HG02938 (cell line): ENCODE results near the gene KIF19.
"Not testable (repeated sequence)": the region's sequence is repeated elsewhere in the genome, so short reads cannot be mapped to it uniquely, and the experiment has no call there.

Experiments
- ATAC-seq: cut with Tn5 transposase; IDR thresholded peaks from one replicate; pipeline ENCODE4 v1.9.1; 2021; ENCODE audit warnings: mild to moderate bottlenecking, moderate library complexity; ENCODE audit not compliant: unreplicated experiment

KIF19 gene

DNA sequence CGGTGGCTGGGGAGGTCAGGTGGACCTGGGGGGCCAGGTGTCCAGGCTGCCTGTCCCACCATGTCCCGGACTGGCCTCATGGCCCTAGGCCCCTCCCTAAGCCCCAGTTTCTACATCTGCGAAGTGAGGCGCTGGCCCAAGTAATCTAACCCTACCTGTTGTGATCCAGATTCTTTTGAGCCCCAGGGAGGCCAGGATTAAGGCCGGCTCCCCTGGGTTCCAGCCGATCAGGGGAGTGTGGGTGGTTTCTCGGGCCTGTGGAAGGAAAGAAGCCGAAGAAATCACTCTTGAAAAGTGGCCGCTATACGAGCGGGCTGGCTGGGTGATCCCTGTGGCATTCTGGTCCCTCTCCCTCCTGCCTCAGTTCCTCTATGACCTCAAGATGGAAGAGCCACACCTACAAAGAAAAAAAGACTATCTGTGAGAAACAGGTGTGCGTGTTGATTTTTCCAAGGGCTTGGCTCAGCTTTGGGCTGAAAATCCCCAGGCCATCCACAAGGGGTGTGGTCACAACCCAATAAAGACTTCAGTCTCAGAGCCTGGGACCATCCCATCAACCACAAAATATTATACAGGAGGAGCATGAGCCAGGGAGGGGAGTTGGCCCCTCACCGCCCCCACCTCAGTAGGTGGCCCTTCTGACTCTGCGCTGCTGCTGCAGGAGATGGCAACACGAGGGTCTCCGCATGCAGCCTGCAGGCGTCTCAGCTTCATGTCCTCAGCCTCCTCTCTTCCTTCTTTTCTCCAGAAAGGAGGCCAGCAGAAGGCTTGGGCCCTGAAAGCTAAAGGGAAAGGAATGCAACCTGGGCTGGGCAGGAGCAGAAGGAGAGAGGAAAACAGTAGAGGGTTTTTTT lies 61.6 kb downstream of the KIF19 start:
- no peak for ATAC-seq

DNA sequence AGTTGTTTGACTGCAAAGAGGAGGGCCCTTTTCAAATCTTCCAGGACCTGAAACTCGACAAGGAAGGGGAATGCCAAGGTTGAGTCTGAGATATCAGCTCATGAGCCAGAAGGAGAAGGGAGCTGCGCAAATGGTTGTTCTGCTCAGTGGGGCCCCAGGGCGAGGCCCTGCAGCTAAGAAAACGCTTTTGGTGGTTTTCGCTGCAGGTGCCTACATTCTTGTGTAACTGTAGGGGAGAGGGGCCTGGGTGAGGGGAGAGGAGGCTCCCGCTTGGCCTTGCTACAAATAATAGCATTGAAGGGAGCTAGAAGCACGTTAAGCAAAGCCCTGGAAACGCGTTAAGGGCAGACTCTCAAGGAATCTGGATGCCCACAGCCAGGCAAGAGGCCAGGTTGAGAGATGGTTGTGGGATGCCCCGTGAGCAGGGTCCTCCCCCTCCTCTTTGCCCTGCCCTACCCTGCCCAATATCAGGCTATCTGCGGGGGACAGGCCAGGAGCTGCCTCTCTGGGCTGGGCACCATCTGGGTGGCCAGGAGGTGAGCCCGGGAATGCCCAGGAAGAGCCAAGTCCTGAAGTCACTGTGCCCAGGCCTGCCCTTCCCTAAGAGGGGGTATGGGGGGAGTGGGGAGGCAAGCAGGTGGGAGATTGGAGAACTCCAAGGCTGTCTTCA lies 63.2 kb downstream of the KIF19 start:
- ATAC-seq, result no peak

DNA sequence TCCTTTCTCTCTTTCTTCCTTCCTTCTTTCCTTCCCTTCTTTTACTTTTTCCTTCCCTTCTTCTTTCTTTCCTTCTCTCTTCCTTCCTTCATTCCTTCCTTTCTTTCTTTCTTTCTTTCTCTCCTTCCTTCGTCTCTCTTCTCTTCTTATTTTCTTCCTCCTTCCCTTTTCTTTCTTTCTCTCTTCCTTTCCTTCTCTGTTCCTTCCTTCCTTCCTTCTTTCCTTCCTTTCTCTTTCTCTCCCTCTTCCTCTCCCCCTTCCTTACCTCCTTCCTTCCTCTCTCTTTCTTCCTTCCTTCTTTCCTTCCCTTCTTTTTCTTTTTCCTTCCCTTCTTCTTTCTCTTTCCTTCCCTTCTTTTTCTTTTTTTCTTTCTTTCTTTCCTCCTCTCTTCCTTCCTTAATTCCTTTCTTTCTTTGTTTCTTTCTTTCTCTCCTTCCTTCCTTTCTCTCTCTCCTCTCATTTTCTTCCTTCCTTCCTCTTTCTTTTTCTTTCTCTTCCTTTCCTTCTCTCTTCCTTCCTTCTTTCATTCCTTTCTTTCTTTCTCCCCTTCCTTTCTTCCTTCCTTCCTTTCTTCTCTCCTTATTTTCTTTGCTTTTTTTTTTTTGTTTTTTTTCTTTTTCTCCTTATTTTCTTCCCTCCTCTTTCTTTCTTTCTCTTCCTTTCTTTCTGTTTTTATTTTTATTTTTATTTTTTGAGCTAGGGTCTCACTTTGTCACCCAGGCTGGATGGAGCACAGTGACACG lies 64.1 kb downstream of the KIF19 start:
- no peak for ATAC-seq

DNA sequence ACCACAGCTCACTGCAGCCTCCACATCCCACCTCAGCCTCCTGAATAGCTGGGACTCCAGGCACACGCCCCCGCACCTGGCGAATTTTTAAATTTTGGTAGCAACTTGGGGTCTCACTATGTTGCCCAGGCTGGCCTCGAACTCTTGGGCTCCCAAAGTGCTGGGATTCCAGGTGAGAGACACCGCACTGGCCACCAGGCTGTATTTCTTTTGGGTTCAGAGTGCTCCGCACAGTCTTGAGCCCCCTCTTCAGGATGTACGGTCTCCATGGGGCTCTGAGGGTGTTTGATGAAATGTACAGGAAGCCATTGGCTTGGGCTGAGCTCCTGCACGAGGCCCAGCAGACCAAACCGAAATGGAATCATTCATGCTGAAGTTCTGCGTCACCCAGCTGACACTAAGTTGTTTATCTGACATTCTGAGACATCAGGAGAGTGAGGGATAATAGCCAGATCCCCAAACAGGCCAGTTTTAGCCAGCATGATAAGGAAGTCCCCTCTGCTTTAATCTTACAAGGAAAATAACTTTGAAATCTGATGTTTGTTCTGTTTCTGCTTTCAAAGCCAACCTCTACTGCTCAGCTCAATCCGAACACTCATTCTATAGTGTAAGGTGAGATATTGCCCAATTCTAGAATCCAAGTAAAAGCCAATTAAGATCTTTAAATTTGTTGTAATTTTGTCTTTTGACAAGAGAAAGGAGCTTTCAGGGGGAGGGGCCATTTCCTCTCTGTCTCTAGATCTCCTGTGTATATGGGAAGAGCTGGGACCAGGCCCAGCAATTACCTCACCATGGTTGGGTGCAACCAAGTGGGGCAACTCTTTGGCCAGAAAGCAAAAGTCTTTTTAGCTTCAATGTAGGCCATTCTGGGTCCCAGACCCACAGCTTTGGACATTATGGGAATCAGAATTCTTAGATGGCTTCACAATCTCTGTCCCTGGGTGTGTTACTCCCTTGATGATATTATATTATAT lies 64.9 kb downstream of the KIF19 start:
- no peak for ATAC-seq

DNA sequence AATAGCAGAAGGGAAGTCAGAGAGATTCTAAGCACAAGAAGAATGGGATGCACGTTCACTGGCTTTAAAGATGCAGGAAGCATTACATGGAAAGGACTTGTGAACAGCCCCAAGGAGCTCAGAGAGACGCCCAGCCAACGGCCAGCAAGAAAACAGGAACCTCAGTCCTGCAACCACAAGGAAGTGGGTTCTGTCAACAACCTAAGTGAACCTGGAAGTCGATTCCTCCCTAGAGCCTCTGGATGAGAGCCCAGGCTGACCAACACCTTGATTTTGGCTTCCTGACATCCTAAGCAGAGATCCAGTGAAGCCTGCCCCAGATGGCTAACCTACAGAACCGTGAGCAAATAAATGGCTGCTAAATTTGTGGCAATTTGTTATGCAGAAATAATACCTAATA lies 65.7 kb downstream of the KIF19 start:
- no peak for ATAC-seq

GRCh38 chr17:74392848-74393247 lies 66.8 kb downstream of the KIF19 start:
- ATAC-seq, result no peak

GRCh38 chr17:74393346-74393942 lies 67.4 kb downstream of the KIF19 start:
- no peak for ATAC-seq

GRCh38 chr17:74394275-74394950 lies 68.4 kb downstream of the KIF19 start:
- ATAC-seq, result no peak

GRCh38 chr17:74394977-74395376 lies 69.0 kb downstream of the KIF19 start:
- no peak for ATAC-seq

- ATAC-seq, result no peak
Measured at GRCh38 chr17:74396567-74396966, 70.5 kb downstream of the KIF19 start.

GRCh38 chr17:74402048-74402447 lies 76.0 kb downstream of the KIF19 start:
- no peak for ATAC-seq

DNA sequence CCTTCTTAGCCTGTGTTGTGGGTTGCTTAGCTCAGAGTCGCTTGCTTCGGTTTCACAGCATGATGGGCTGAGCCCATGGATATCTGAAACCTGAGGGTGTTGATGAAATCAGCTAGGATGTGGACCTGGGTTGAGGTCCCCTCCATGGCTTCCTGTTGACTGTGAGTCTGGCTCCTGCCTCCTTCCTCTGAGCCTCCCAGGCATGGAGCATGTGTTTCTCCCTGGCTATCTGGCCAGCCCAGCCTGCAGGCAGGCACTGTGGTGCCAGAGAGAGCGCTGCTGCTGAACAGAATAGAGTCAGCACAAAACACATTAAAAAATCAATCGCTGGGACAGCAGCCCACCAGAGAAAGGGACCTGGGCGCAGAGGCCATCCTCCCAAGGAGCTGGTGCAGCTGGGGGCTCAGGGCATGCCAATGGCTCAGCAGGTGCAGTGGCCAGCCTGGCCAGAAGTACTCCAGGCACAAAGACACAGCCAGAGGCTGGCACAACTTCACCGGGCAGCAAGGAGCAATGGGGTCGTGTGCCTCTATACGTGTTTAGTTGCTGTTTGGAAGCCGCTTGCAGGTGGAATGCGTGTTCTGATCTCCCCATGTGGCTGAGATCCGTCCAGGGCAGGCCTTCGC lies 77.6 kb downstream of the KIF19 start:
- no peak for ATAC-seq

- ATAC-seq, result no peak
Measured at GRCh38 chr17:74404218-74404617, 78.2 kb downstream of the KIF19 start.

DNA sequence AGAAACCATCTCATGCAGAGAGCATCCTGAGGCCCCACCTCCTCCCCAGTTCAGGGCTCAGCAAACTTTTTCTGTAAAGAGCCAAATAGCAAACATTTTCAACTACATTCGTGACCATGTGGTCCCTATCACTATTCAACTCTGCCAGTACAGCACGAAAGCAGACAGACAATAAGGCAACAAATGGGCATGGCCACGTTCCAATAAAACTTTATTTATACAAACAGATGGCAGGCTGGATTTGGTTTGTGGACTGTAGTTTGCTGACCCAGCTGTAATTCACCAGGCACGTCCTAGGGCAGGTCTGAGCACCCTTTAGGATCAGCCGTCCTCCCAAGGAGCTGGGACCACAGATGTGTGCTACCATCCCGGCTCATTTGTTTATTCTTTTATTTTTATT lies 78.8 kb downstream of the KIF19 start:
- no peak for ATAC-seq

DNA sequence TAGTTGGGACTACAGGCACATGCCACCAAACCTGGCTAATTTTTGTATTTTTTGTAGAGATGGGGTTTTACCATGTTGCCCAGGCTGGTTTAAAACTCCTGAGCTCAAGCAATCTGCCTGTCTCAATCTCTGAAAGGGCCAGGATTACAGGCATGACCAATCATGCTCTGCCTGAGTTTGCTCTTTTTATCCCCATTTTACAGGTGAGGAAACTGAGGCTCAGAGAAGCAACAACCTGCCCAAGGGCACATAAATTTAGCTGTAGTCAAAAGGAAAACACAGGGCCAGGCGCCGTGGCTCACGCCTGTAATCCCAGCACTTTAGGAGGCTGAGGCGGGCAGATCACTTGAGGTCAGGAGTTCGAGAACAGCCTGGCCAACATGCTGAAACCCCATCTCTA lies 79.3 kb downstream of the KIF19 start:
- ATAC-seq, result not testable (repeated sequence)
